OCI-LY1 (cell line): ENCODE measurements around the gene QPCT.

Experiments
- H2AFZ ChIP-seq: fragments of 200-600 bp; sonication (generic), shearing (Covaris generic); 2 replicates; pipeline ENCODE4 v1.6.0; 2014; ENCODE audit warnings: antibody characterized with exemption, mild to moderate bottlenecking, low read length
- H3F3A ChIP-seq: fragments of 200-600 bp; sonication (generic), shearing (Covaris generic); 2 replicates; pipeline ENCODE4 v1.6.0; 2014; ENCODE audit warnings: mild to moderate bottlenecking, antibody characterized with exemption, low read length, moderate library complexity; ENCODE audit not compliant: insufficient read depth
- H3K27ac ChIP-seq: fragments of 200-600 bp; sonication (generic); 2 replicates; pipeline ENCODE4 v1.5.1; 2014; ENCODE audit warnings: low read length, mixed run types, mild to moderate bottlenecking, low read depth; ENCODE audit not compliant: poor library complexity, severe bottlenecking
- H3K27me3 ChIP-seq: fragments of 200-600 bp; sonication (generic); 2 replicates; pipeline ENCODE4 v1.6.0; 2014; ENCODE audit warnings: antibody characterized with exemption, mild to moderate bottlenecking, low read length, moderate library complexity; ENCODE audit not compliant: insufficient read depth
- H3K36me3 ChIP-seq: fragments of 200-600 bp; sonication (generic); 2 replicates; pipeline ENCODE4 v1.6.1; 2014; ENCODE audit warnings: mild to moderate bottlenecking, antibody characterized with exemption, low read length, moderate library complexity, mixed read lengths; ENCODE audit not compliant: insufficient read depth
- H3K4me1 ChIP-seq: fragments of 200-600 bp; sonication (generic); 2 replicates; pipeline ENCODE4 v1.5.1; 2014; ENCODE audit warnings: mild to moderate bottlenecking, low read length, moderate library complexity; ENCODE audit not compliant: insufficient read depth, severe bottlenecking
- H3K4me2 ChIP-seq: fragments of 200-600 bp; sonication (generic), shearing (Covaris generic); 2 replicates; pipeline ENCODE4 v1.6.1; 2014; ENCODE audit warnings: low read length
- H3K4me3 ChIP-seq: fragments of 200-600 bp; sonication (generic); 2 replicates; pipeline ENCODE4 v1.5.1; 2014; ENCODE audit warnings: low read length, low read depth, mild to moderate bottlenecking, mixed read lengths; ENCODE audit not compliant: poor library complexity, severe bottlenecking
- H3K79me2 ChIP-seq: fragments of 200-600 bp; shearing (Covaris generic); 2 replicates; pipeline ENCODE4 v1.6.1; 2016; ENCODE audit warnings: mixed run types, low read length, mixed read lengths; ENCODE audit not compliant: insufficient read depth
- H3K9ac ChIP-seq: fragments of 200-600 bp; sonication (generic), shearing (Covaris generic); 2 replicates; pipeline ENCODE4 v1.6.1; 2014; ENCODE audit warnings: mild to moderate bottlenecking, low read length, mixed read lengths
- H3K9me2 ChIP-seq: fragments of 200-600 bp; sonication (generic), shearing (Covaris generic); 2 replicates; pipeline ENCODE4 v1.6.1; 2014; ENCODE audit warnings: low read depth, mild to moderate bottlenecking, low read length, mixed read lengths
- H3K9me3 ChIP-seq: fragments of 200-600 bp; shearing (Covaris generic); 2 replicates; pipeline ENCODE4 v1.6.1; 2014; ENCODE audit warnings: low read length, mixed read lengths
- H4K20me1 ChIP-seq: fragments of 200-600 bp; sonication (generic), shearing (Covaris generic); 2 replicates; pipeline ENCODE4 v1.6.0; 2016; ENCODE audit warnings: mild to moderate bottlenecking, low read length; ENCODE audit not compliant: insufficient read depth
- EZH2 ChIP-seq: fragments of 200-600 bp; sonication (generic), shearing (Covaris generic); IDR thresholded peaks from 2 replicates; pipeline ENCODE4 v1.8.0; 2017; ENCODE audit warnings: borderline replicate concordance, mixed run types, mild to moderate bottlenecking, antibody characterized with exemption, low read length, moderate library complexity, mixed read lengths
- TF ChIP-seq, protein P1 (sequence below): fragments of 200-600 bp; sonication (generic), shearing (Covaris generic); IDR thresholded peaks from 2 replicates; pipeline ENCODE4 v1.5.1; 2017; ENCODE audit warnings: mild to moderate bottlenecking, antibody characterized with exemption, low read length, moderate library complexity, mixed read lengths

Gene QPCT

DNA sequence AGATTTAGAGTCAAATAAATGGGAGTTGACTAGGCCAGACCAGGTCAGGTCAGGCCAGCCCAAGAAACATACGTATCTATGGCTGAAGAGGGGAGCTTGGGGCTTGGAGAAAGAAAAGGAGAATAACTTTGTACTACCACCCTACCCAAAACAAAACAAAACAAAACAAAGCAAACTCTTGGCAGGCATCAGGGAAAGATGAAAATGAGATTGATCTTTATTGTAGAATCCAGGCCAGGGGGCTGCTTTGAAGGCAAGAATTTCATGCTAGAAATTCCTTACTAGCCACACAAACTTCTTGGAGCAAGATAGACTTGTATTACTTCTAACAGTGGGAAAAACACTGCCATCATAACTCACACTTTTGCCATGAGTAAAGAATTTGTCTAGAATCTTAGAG is 26.2 kb downstream of the QPCT start:
- Histone ChIP-seq H2AFZ (no peak overlapping the region), H4K20me1 (no peaks in the 10 kb centered on the region), H3K9me3 (no peaks in the 10 kb centered on the region)

DNA sequence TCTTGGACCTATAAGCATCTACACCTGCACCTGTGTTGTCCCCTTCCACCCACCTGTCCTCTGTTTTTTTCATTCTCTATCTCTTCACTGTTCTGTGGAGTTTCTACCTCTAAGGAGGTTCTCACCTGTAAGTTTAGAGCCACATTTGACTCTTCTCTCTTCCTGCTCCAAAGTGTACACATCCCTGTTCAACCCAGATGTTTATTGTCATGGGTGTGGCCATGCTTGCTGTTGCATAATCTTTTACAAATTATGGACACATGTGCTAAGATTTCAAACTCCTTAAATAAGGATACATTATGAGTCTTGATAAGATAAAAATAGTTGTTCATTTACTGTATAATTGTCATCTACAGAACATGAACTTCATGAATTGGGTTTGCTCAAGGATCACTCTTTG is 27.6 kb downstream of the QPCT start:
- H3F3A ChIP-seq, result no peaks in the 10 kb centered on the region
- no peaks in the 10 kb centered on the region for H3K9me2 ChIP-seq
- no peaks in the 10 kb centered on the region for H3K36me3 ChIP-seq
- H3K4me3 ChIP-seq, result no peak overlapping the region
- no peaks in the 10 kb centered on the region for H3K9me3 ChIP-seq
- no peak overlapping the region for H3K27ac ChIP-seq
- TF ChIP-seq, protein P1, sequence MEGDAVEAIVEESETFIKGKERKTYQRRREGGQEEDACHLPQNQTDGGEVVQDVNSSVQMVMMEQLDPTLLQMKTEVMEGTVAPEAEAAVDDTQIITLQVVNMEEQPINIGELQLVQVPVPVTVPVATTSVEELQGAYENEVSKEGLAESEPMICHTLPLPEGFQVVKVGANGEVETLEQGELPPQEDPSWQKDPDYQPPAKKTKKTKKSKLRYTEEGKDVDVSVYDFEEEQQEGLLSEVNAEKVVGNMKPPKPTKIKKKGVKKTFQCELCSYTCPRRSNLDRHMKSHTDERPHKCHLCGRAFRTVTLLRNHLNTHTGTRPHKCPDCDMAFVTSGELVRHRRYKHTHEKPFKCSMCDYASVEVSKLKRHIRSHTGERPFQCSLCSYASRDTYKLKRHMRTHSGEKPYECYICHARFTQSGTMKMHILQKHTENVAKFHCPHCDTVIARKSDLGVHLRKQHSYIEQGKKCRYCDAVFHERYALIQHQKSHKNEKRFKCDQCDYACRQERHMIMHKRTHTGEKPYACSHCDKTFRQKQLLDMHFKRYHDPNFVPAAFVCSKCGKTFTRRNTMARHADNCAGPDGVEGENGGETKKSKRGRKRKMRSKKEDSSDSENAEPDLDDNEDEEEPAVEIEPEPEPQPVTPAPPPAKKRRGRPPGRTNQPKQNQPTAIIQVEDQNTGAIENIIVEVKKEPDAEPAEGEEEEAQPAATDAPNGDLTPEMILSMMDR, result no peak
- no peak for TF ChIP-seq EZH2
- no peaks in the 10 kb centered on the region for H3K79me2 ChIP-seq
- no peak overlapping the region for H3K9ac ChIP-seq
- H4K20me1 ChIP-seq, result no peaks in the 10 kb centered on the region
- peaks cover 34% of the 10 kb centered on the region for H3K4me1 ChIP-seq
- H2AFZ ChIP-seq, result no peak overlapping the region
- no peaks in the 10 kb centered on the region for H3K27me3 ChIP-seq
- H3K4me2 ChIP-seq, result no peak overlapping the region

More for the DNA sequence above, 26.2 kb downstream of the QPCT start:
- no peak overlapping the region for H3K4me3 ChIP-seq
- H3F3A ChIP-seq, result no peaks in the 10 kb centered on the region
- no peaks in the 10 kb centered on the region for H3K9me2 ChIP-seq
- H3K4me2 ChIP-seq, result no peak overlapping the region
- H3K27me3 ChIP-seq, result no peaks in the 10 kb centered on the region
- TF ChIP-seq, protein P1, result no peak
- TF ChIP-seq EZH2, result no peak
- peaks cover 31% of the 10 kb centered on the region for H3K4me1 ChIP-seq
- H3K79me2 ChIP-seq, result no peaks in the 10 kb centered on the region
- H3K27ac ChIP-seq, result no peak overlapping the region
- H3K9ac ChIP-seq, result no peak overlapping the region
- no peaks in the 10 kb centered on the region for H3K36me3 ChIP-seq

DNA sequence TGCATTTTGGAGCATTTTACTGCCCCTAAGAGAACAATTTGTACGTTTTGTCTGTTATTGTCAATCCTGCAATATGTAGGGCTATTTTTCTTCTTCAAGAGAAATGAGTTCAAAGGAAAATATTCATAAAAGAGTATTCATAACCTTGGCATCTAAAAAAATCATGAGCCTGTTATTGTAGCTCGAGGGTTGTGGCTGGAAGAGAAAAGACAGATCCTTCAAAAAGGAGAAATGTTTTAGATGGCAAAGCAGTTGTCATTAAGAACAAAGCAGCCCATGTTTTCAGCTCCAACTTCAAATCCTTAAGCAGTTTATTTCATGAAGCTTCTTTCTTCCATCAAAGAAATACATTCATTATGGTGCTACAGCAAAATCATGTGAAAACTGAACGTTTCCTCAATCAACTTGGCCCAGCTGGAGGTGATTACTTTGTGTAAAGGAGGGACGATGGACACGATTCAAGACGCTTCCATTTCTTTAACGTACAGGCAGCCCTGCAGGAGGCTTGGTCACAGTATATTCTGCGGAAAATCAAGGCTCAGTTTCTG is 31.4 kb downstream of the QPCT start:
- Histone ChIP-seq H4K20me1 (no peaks in the 10 kb centered on the region), H3K79me2 (no peaks in the 10 kb centered on the region), H3K27ac (peak overlapping the region; percentile 98), H3K36me3 (no peaks in the 10 kb centered on the region), H3K9me2 (no peaks in the 10 kb centered on the region), H3K27me3 (no peaks in the 10 kb centered on the region), H2AFZ (no peak overlapping the region), H3K4me3 (peak overlapping the region; percentile 44), H3K4me2 (peak overlapping the region; percentile 78), H3K9me3 (no peaks in the 10 kb centered on the region), H3K4me1 (peaks cover 63% of the 10 kb centered on the region), H3F3A (no peaks in the 10 kb centered on the region), H3K9ac (peak overlapping the region; percentile 66)
- no peak for TF ChIP-seq EZH2
- TF ChIP-seq, protein P1, result no peak
